Measurements from ENCODE around the gene LRRC4B.

LRRC4B gene

DNA sequence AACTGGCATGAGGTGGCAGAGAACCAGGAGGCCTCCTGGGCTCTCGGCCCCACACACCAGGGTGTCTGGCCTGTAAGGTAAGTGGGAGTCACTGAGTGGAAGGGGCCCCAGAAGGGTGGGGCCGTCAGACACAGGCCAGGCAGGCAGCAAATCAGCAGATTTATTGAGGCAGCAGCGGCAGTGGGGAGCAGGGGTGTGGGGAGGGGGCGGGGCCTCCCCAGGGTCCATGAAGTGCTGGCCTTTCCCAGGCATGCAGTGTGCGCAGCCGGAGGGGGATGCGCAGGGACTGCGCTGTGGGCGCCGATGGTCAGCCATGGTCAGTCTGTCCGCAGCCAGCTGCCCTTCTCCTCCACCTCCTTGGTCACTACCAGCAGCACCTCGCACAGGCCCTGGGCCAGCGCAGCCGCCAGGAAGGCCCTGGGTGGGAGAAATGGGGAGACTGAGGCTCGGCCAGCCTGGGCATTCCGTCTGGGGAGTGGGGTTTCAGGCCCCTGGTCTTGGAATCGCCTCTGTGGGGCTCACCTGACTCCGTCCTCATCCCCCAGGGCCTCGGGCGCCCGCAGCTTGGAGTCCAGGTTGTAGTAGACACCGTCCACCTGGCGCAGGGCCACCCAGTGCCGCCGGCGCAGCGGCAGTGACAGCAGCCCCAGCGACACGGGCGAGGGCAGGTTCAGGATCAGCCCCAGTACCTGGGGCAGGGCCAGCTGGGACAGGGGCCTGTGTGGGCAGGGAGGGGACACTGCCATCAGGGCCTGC is 62.2 kb downstream of the LRRC4B start:
- Histone ChIP-seq H3K4me1 (ENCODE audit: control insufficient read depth, insufficient read depth, low read length) (peaks cover under 1% of the 10 kb centered on the region; the same call in 1 of the 2 replicates), H3K36me3 (ENCODE audit: control insufficient read depth in 2 of 2, insufficient read depth in 1 of 2, low read length in 2 of 2) (no peaks in the 10 kb centered on the region; a peak in 1 of 3 replicates), H3K27ac (ENCODE audit: extremely low read depth, low read depth, low read length) (no peak overlapping the region), H3K4me3 (ENCODE audit: low read depth, low read length) (no peak overlapping the region), H3K9me3 (ENCODE audit: control insufficient read depth, insufficient read depth, low read depth, low read length) (no peaks in the 10 kb centered on the region)
- TF ChIP-seq ZNF830 (tag by site-specific recombination; IDR thresholded peaks at IDR 0.05; ENCODE audit: low read depth) (no peak), ZNF266 (tag by site-specific recombination; IDR thresholded peaks at IDR 0.05; ENCODE audit: low read depth) (no peak), GLIS2 (tag by site-specific recombination; IDR thresholded peaks at IDR 0.05) (no peak), TCF7L2 (IDR thresholded peaks at IDR 0.05; ENCODE audit: borderline replicate concordance, low read depth, low read length) (no peak), KLF16 (tag by site-specific recombination; IDR thresholded peaks at IDR 0.05) (no peak), ZNF221 (tag by site-specific recombination; IDR thresholded peaks at IDR 0.05; ENCODE audit: borderline replicate concordance) (no peak), ZNF132 (tag by site-specific recombination; IDR thresholded peaks at IDR 0.05; ENCODE audit: borderline replicate concordance) (no peak), ZIC2 (tag by site-specific recombination; IDR thresholded peaks at IDR 0.05) (no peak), ZNF473 (tag by site-specific recombination; IDR thresholded peaks at IDR 0.05) (no peak), ZNF549 (tag by site-specific recombination; IDR thresholded peaks at IDR 0.05) (no peak), ZNF585B (tag by site-specific recombination; IDR thresholded peaks at IDR 0.05) (no peak), SP2 (tag by site-specific recombination; IDR thresholded peaks at IDR 0.05) (no peak), ZNF654 (tag by site-specific recombination; IDR thresholded peaks at IDR 0.05; ENCODE audit: low read depth) (no peak), AEBP2 (tag by site-specific recombination; IDR thresholded peaks at IDR 0.05; ENCODE audit: borderline replicate concordance) (no peak), ZNF704 (tag by site-specific recombination; IDR thresholded peaks at IDR 0.05) (no peak), SP3 (tag by site-specific recombination; IDR thresholded peaks at IDR 0.05) (no peak)
- TF ChIP-seq, protein P1, sequence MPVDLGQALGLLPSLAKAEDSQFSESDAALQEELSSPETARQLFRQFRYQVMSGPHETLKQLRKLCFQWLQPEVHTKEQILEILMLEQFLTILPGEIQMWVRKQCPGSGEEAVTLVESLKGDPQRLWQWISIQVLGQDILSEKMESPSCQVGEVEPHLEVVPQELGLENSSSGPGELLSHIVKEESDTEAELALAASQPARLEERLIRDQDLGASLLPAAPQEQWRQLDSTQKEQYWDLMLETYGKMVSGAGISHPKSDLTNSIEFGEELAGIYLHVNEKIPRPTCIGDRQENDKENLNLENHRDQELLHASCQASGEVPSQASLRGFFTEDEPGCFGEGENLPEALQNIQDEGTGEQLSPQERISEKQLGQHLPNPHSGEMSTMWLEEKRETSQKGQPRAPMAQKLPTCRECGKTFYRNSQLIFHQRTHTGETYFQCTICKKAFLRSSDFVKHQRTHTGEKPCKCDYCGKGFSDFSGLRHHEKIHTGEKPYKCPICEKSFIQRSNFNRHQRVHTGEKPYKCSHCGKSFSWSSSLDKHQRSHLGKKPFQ (tag by site-specific recombination; IDR thresholded peaks at IDR 0.05) = no peak
- TF ChIP-seq, protein P2, sequence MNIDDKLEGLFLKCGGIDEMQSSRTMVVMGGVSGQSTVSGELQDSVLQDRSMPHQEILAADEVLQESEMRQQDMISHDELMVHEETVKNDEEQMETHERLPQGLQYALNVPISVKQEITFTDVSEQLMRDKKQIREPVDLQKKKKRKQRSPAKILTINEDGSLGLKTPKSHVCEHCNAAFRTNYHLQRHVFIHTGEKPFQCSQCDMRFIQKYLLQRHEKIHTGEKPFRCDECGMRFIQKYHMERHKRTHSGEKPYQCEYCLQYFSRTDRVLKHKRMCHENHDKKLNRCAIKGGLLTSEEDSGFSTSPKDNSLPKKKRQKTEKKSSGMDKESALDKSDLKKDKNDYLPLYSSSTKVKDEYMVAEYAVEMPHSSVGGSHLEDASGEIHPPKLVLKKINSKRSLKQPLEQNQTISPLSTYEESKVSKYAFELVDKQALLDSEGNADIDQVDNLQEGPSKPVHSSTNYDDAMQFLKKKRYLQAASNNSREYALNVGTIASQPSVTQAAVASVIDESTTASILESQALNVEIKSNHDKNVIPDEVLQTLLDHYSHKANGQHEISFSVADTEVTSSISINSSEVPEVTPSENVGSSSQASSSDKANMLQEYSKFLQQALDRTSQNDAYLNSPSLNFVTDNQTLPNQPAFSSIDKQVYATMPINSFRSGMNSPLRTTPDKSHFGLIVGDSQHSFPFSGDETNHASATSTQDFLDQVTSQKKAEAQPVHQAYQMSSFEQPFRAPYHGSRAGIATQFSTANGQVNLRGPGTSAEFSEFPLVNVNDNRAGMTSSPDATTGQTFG (tag by site-specific recombination; IDR thresholded peaks at IDR 0.05; ENCODE audit: borderline replicate concordance) = no peak
- TF ChIP-seq, protein P3, sequence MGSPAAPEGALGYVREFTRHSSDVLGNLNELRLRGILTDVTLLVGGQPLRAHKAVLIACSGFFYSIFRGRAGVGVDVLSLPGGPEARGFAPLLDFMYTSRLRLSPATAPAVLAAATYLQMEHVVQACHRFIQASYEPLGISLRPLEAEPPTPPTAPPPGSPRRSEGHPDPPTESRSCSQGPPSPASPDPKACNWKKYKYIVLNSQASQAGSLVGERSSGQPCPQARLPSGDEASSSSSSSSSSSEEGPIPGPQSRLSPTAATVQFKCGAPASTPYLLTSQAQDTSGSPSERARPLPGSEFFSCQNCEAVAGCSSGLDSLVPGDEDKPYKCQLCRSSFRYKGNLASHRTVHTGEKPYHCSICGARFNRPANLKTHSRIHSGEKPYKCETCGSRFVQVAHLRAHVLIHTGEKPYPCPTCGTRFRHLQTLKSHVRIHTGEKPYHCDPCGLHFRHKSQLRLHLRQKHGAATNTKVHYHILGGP (tag by site-specific recombination; IDR thresholded peaks at IDR 0.05) = no peak
- ChIA-PET CTCF (no interaction called here), POLR2A (no interaction called here)
